Parathyroid adenoma (tissue), 2 donors: ENCODE data around the gene TSPAN14.

ENCODE experiments used
- H2AFZ ChIP-seq: fragments of 300-600 bp; sonication (generic); one replicate; pipeline ENCODE4 v1.7.0; 2017; ENCODE audit warnings: antibody characterized with exemption, mild to moderate bottlenecking
- H3K27ac ChIP-seq: fragments of 300-600 bp; sonication (generic); one replicate; pipeline ENCODE4 v1.7.0; 2017
- H3K27me3 ChIP-seq: fragments of 300-600 bp; sonication (generic); one replicate; pipeline ENCODE4 v1.7.0; 2017; ENCODE audit warnings: low read length; ENCODE audit not compliant: control insufficient read depth, insufficient read depth
- H3K36me3 ChIP-seq: fragments of 300-600 bp; sonication (generic); one replicate; pipeline ENCODE4 v1.7.0; 2017; ENCODE audit warnings: low read length; ENCODE audit not compliant: control insufficient read depth, insufficient read depth
- H3K4me1 ChIP-seq: fragments of 300-600 bp; sonication (generic); one replicate; pipeline ENCODE4 v1.7.0; 2017; ENCODE audit warnings: control low read depth
- H3K4me2 ChIP-seq: fragments of 300-600 bp; sonication (generic); one replicate; pipeline ENCODE4 v1.7.0; 2017; ENCODE audit warnings: low read length
- H3K4me3 ChIP-seq: fragments of 300-600 bp; sonication (generic); one replicate; pipeline ENCODE4 v1.7.0; 2017; ENCODE audit warnings: low read depth, low read length
- H3K79me2 ChIP-seq: fragments of 300-600 bp; sonication (generic); one replicate; pipeline ENCODE4 v1.7.0; 2017; ENCODE audit warnings: control low read depth
- H3K9ac ChIP-seq: fragments of 300-600 bp; sonication (generic); one replicate; pipeline ENCODE4 v1.7.0; 2017; ENCODE audit warnings: mild to moderate bottlenecking
- H3K9me3 ChIP-seq: fragments of 300-600 bp; sonication (generic); one replicate; pipeline ENCODE4 v1.7.0; 2017; ENCODE audit warnings: low read length; ENCODE audit not compliant: control insufficient read depth
- TF ChIP-seq, protein P1 (sequence below): fragments of 300-600 bp; sonication (generic); IDR thresholded peaks from one replicate; pipeline ENCODE4 v1.7.0; 2017; ENCODE audit warnings: antibody characterized with exemption, mild to moderate bottlenecking
- donor health status: primary hyperparathyroidism.

TSPAN14 gene

DNA sequence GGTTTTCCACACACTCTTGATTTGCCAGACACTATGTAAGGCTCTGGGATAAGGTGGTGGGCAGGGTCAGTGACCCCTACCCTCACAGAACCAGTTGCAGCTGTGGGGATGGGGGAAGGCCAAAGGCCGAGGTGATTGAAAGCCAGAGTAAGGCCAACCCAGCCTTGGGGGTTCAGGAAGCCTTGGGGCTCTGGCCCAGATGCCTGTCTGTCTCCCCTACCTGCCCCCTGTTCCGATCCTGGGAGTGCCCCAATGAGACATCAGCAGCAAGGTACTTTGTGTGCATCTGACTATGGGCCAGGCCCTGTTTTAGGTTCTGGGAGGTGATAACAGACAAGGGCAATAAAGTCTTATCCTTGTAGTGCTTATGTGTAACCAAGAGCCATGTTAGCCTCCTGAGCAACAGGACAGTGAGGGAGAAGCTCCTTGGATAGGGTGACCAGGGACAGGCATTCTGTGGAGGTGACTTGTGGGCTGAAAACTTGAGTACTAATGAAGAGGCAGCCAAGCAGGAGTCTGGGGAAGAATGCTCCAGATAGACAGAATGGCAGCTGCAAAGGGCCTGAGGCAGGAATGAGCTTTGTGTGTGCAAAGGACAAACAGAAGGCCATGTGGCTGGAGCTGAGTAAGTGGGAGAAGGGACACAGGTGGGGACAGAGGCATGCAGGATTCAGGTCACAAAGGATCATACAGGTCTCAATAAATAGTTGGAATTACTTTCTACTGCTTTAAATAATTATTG lies 35.4 kb downstream of the TSPAN14 start:
- H3K4me1 ChIP-seq = peaks cover 22% of the 10 kb centered on the region
- H3K9me3 ChIP-seq = no peaks in the 10 kb centered on the region
- H3K9ac ChIP-seq = no peak overlapping the region
- H3K4me2 ChIP-seq = no peak overlapping the region
- H3K4me3 ChIP-seq = no peak overlapping the region
- no peaks in the 10 kb centered on the region for H3K36me3 ChIP-seq
- TF ChIP-seq, protein P1, sequence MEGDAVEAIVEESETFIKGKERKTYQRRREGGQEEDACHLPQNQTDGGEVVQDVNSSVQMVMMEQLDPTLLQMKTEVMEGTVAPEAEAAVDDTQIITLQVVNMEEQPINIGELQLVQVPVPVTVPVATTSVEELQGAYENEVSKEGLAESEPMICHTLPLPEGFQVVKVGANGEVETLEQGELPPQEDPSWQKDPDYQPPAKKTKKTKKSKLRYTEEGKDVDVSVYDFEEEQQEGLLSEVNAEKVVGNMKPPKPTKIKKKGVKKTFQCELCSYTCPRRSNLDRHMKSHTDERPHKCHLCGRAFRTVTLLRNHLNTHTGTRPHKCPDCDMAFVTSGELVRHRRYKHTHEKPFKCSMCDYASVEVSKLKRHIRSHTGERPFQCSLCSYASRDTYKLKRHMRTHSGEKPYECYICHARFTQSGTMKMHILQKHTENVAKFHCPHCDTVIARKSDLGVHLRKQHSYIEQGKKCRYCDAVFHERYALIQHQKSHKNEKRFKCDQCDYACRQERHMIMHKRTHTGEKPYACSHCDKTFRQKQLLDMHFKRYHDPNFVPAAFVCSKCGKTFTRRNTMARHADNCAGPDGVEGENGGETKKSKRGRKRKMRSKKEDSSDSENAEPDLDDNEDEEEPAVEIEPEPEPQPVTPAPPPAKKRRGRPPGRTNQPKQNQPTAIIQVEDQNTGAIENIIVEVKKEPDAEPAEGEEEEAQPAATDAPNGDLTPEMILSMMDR = no peak
- H3K27me3 ChIP-seq = no peaks in the 10 kb centered on the region
- H3K79me2 ChIP-seq = peaks cover 78% of the 10 kb centered on the region
- H2AFZ ChIP-seq = no peak overlapping the region
- H3K27ac ChIP-seq = no peak overlapping the region

DNA sequence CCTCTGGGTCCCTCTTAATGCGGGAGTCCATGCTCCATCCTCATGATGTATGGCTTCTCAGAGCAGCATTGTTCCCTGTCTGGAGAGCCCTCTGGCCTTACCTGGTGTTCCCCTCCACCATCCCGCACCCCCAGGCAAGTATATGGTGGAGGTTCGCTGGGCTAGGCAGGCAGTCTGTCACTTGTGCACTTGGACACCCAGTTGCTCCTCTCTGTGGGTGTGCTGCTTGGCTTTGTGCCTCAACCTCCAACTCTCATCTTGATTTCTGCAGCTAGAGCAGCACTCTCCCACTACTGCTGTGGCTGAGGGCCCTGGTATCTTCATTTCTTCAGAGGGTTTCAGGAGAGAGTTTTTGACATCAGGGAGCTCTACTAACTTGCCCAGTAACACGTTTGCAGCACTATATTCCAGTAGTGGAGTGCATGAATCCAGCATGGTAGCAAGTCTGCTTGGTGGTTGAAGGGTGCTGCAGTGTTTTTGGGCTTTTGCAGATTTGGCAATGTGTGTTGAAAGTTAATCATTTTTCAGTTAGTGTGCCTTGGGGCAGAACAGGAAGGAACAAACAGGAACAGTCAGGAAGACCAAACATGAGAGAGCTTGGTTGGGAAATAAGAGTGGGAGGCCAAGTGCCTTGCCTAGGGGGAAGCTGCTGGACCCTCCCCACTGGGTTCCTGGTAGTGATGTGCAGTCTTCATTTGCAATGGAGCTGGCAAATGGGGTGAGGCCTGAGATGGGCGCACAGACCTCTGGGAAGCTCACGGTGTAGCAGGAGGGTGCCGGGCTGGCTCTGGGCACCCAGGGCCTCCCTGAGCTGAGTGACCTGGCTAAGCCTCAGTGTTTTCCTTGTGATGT lies 37.4 kb downstream of the TSPAN14 start:
- Histone ChIP-seq H3K27me3 (no peaks in the 10 kb centered on the region), H3K36me3 (no peaks in the 10 kb centered on the region), H3K9me3 (no peaks in the 10 kb centered on the region), H3K79me2 (peaks cover 67% of the 10 kb centered on the region), H3K9ac (no peak overlapping the region), H3K4me1 (peaks cover 19% of the 10 kb centered on the region), H2AFZ (no peak overlapping the region), H3K4me2 (no peak overlapping the region), H3K4me3 (no peak overlapping the region), H3K27ac (no peak overlapping the region)
- TF ChIP-seq, protein P1 = no peak

DNA sequence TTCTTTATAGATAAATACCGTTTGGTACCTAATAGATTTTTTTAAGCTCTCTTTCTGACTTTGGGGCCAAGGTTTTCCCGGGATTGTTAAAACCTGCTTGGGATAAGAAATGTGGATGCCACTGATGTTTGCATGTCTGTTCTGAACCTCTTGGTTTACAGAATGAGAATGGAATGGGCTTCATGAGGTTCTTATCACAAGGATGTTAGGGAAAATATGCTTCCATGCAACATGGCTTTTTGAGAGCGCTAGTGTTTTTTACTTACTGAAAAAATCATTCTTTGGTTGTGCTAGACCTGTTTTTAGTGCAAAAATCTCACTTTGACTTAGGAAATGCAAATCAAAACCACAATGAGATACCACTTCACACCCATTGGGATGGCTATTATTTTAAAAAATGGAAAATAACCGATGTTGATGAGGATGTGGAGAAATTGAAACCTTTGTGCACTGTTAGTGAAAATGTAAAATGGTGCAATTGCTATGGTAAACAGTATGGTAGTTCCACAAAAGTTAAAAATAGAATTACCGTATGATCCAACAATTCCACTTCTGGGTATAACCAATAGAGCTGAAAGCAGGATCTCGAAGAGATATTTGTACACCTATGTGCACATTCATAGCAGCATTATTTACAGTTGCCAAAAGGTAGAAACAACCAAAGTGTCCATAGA lies 38.9 kb downstream of the TSPAN14 start:
- Histone ChIP-seq H3K36me3 (no peaks in the 10 kb centered on the region), H3K4me3 (no peak overlapping the region), H2AFZ (no peak overlapping the region), H3K4me1 (peaks cover 19% of the 10 kb centered on the region), H3K79me2 (peaks cover 56% of the 10 kb centered on the region), H3K9ac (no peak overlapping the region), H3K9me3 (no peaks in the 10 kb centered on the region), H3K27me3 (no peaks in the 10 kb centered on the region), H3K4me2 (no peak overlapping the region), H3K27ac (no peak overlapping the region)
- TF ChIP-seq, protein P1 = no peak

DNA sequence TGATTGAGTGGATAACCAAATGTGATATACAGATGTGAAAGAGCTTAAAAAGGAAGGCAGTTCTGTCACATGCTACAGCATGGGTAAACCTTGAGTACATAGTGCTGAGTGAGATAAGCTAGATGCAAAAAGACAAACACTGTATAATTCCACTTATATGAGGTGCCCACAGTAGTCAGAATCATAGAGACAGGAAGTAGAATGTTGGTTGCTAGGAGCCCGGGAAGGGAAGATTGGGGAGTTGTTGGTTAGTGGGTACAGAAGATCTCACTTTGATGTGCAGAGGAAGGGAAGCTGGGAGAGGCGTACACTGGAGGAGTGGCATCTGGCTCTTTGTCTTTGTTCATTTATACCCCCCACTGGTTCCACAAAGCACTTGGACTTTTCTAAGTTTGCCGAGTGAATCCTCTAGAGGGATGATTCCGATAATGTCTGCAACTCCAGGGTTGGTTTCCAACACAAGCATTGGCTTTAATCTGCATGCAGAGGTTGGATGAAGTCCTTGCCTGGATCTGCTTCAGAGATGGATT lies 39.5 kb downstream of the TSPAN14 start:
- no peak overlapping the region for H2AFZ ChIP-seq
- TF ChIP-seq, protein P1 = no peak
- no peak overlapping the region for H3K27ac ChIP-seq
- no peak overlapping the region for H3K9ac ChIP-seq
- H3K27me3 ChIP-seq = no peaks in the 10 kb centered on the region
- peaks cover 50% of the 10 kb centered on the region for H3K79me2 ChIP-seq
- H3K4me1 ChIP-seq = peaks cover 21% of the 10 kb centered on the region
- H3K9me3 ChIP-seq = no peaks in the 10 kb centered on the region
- H3K4me2 ChIP-seq = no peak overlapping the region
- no peaks in the 10 kb centered on the region for H3K36me3 ChIP-seq
- H3K4me3 ChIP-seq = no peak overlapping the region
